HCT116 (cell line): Measurements from ENCODE around the gene SYDE2. TPM values are rescaled to one million over a fixed set of nuclear protein-coding genes. Genes with fewer than 3 reads are reported as not detected.

Source experiments
- ATAC-seq: fragments of 200-7000 bp; cut with Tn5 transposase; 2 replicates; pipeline ENCODE4 v1.9.1; 2020; ENCODE audit warnings: mild to moderate bottlenecking, moderate library complexity
- BruUV-seq: library from RNA; stranded (reverse); fragments of 400-500 nt; replicated peaks from 2 replicates; lab custom pipeline; 2021; lab: Mats Ljungman, UMichigan
- CTCF ChIA-PET: fragments of 300-600 bp; sonication (Branson Sonifier 250); formaldehyde crosslinking; loops from one replicate; lab custom pipeline; 2021; ENCODE audit warnings: antibody characterized with exemption; lab: Charles Lee
- POLR2A ChIA-PET: fragments of 300-600, 350-600 bp; sonication (Branson Sonifier 250); formaldehyde crosslinking; loops from one replicate; lab custom pipeline; 2021; ENCODE audit warnings: antibody characterized with exemption; lab: Charles Lee
- RAD21 ChIA-PET, 2 experiments: fragments of 300-600 bp; sonication (Branson Sonifier 250); formaldehyde crosslinking; loops; one replicate each; lab custom pipeline; 2023; ENCODE audit warnings: low total read pairs in 2 of 2; ENCODE audit not compliant: uncharacterized antibody in 2 of 2, unreplicated experiment in 2 of 2, low non-redundant PET in 1 of 2; lab: Charles Lee
- DNase-seq: peaks from one replicate; pipeline ENCODE4 v3.0.0-alpha.2; 2010; ENCODE audit warnings: low read depth, low spot score
- H2AFZ ChIP-seq: fragments of 200-600 bp; shearing (Covaris generic), sonication (generic); 2 replicates; pipeline ENCODE4 v1.6.1; 2017; ENCODE audit warnings: low read depth, mixed run types, mixed read lengths, antibody characterized with exemption, low read length; ENCODE audit not compliant: poor library complexity, severe bottlenecking
- H3K27ac ChIP-seq: 2 replicates; pipeline ENCODE4 v1.5.1; 2012; ENCODE audit warnings: low read depth, low read length
- H3K27me3 ChIP-seq: fragments of 200-600 bp; sonication (generic); 2 replicates; pipeline ENCODE4 v1.6.1; 2016; ENCODE audit warnings: mixed run types, low read length, mixed read lengths; ENCODE audit not compliant: insufficient read depth
- H3K36me3 ChIP-seq, 2 experiments: fragments of 200-500 bp in 1 of 2; fragments of 200-600 bp in 1 of 2; sonication (Bioruptor generic) in 1 of 2; sonication (generic) in 1 of 2; 2 replicates each; pipeline versions ENCODE4 v1.5.1 to v1.6.1; 2014 to 2016; ENCODE audit warnings: low read length in 2 of 2, inconsistent platforms in 1 of 2, mixed read lengths in 1 of 2, mixed run types in 1 of 2; ENCODE audit not compliant: insufficient read depth in 2 of 2, control insufficient read depth in 1 of 2
- H3K4me1 ChIP-seq, 2 experiments: fragments of 200-600 bp in 1 of 2; sonication (generic) in 1 of 2; 2 replicates each; pipeline versions ENCODE4 v1.5.1 to v1.6.1; 2012 to 2017; ENCODE audit warnings: low read length in 2 of 2, inconsistent platforms in 1 of 2, mild to moderate bottlenecking in 1 of 2, mixed read lengths in 1 of 2, mixed run types in 1 of 2, moderate library complexity in 1 of 2; ENCODE audit not compliant: insufficient read depth in 2 of 2, control insufficient read depth in 1 of 2
- H3K4me2 ChIP-seq: fragments of 200-600 bp; sonication (generic); 2 replicates; pipeline ENCODE4 v1.6.1; 2017; ENCODE audit warnings: mixed run types, low read length, mixed read lengths
- H3K4me3 ChIP-seq, 2 experiments: fragments of 200-600 bp in 1 of 2; sonication (generic) in 1 of 2; replicated peaks in 1 of 2; 2 replicates each; pipeline ENCODE4 v1.5.1; 2011 to 2016; ENCODE audit warnings: low read length in 2 of 2, control low read depth in 1 of 2, low read depth in 1 of 2, mild to moderate bottlenecking in 1 of 2, mixed read lengths in 1 of 2, mixed run types in 1 of 2
- H3K79me2 ChIP-seq: fragments of 200-600 bp; sonication (generic); 2 replicates; pipeline ENCODE4 v1.6.1; 2017; ENCODE audit warnings: mild to moderate bottlenecking, mixed run types, low read length, moderate library complexity, mixed read lengths; ENCODE audit not compliant: insufficient read depth
- H3K9ac ChIP-seq: fragments of 200-600 bp; sonication (generic); 2 replicates; pipeline ENCODE4 v1.6.1; 2016; ENCODE audit warnings: low read length, mixed read lengths
- H3K9me2 ChIP-seq: fragments of 200-600 bp; sonication (generic), shearing (Covaris generic); 2 replicates; pipeline ENCODE4 v1.6.1; 2017; ENCODE audit warnings: mixed run types, mild to moderate bottlenecking, moderate library complexity; ENCODE audit not compliant: insufficient read depth
- H3K9me3 ChIP-seq, 2 experiments: fragments of 200-500 bp in 1 of 2; fragments of 200-600 bp in 1 of 2; sonication (Bioruptor generic) in 1 of 2; sonication (generic) in 1 of 2; 2 replicates each; pipeline ENCODE4 v1.6.1; 2014 to 2017; ENCODE audit warnings: low read length in 2 of 2, mixed read lengths in 2 of 2, inconsistent platforms in 1 of 2, low read depth in 1 of 2, mild to moderate bottlenecking in 1 of 2, mixed run types in 1 of 2, moderate library complexity in 1 of 2; ENCODE audit not compliant: control insufficient read depth in 1 of 2, insufficient read depth in 1 of 2
- H4K20me1 ChIP-seq: fragments of 200-600 bp; sonication (generic), shearing (Covaris generic); 2 replicates; pipeline ENCODE4 v1.6.1; 2017; ENCODE audit warnings: mixed run types, mild to moderate bottlenecking, moderate library complexity; ENCODE audit not compliant: insufficient read depth
- ATF3 ChIP-seq: IDR thresholded peaks from 2 replicates; pipeline ENCODE4 v1.6.1; 2012
- CBX3 ChIP-seq: IDR thresholded peaks from 2 replicates; pipeline ENCODE4 v1.6.1; 2012; ENCODE audit warnings: low read depth
- CEBPB ChIP-seq: IDR thresholded peaks from 2 replicates; pipeline ENCODE4 v1.6.1; 2012; ENCODE audit warnings: low read depth
- CTCF ChIP-seq, 3 experiments: fragments of 200-600 bp in 1 of 3; sonication (generic) in 1 of 3; IDR thresholded peaks in 2 of 3; conservative IDR thresholded peaks in 1 of 3; 2 replicates each; pipeline ENCODE4 v1.5.1; 2012 to 2017; ENCODE audit warnings: low read depth in 2 of 3, low read length in 2 of 3, antibody characterized with exemption in 1 of 3, borderline replicate concordance in 1 of 3, control low read depth in 1 of 3, mild to moderate bottlenecking in 1 of 3, mixed read lengths in 1 of 3, mixed run types in 1 of 3, moderate library complexity in 1 of 3; ENCODE audit not compliant: insufficient read depth in 1 of 3
- EGR1 ChIP-seq: IDR thresholded peaks from 2 replicates; pipeline ENCODE4 v1.6.1; 2012; ENCODE audit warnings: low read depth
- FOSL1 ChIP-seq: IDR thresholded peaks from 2 replicates; pipeline ENCODE4 v1.6.1; 2012; ENCODE audit warnings: low read depth
- JUND ChIP-seq: IDR thresholded peaks from 2 replicates; pipeline ENCODE4 v1.6.1; 2012
- POLR2A ChIP-seq: IDR thresholded peaks from 2 replicates; pipeline ENCODE4 v1.7.0; 2011; ENCODE audit warnings: borderline replicate concordance; ENCODE audit not compliant: insufficient read depth, insufficient read length; ENCODE audit errors: extremely low read depth
- POLR2AphosphoS5 ChIP-seq: IDR thresholded peaks from 2 replicates; pipeline ENCODE4 v1.6.1; 2011; ENCODE audit warnings: mild to moderate bottlenecking, low read depth, low read length, moderate library complexity
- RAD21 ChIP-seq: IDR thresholded peaks from 2 replicates; pipeline ENCODE4 v1.6.1; 2012; ENCODE audit warnings: low read depth, mild to moderate bottlenecking
- SIN3A ChIP-seq: IDR thresholded peaks from 2 replicates; pipeline ENCODE4 v1.6.1; 2012; ENCODE audit warnings: low read depth
- SP1 ChIP-seq: IDR thresholded peaks from 2 replicates; pipeline ENCODE4 v1.6.1; 2012; ENCODE audit warnings: low read depth
- SRF ChIP-seq: IDR thresholded peaks from 2 replicates; pipeline ENCODE4 v1.6.1; 2012; ENCODE audit warnings: low read depth
- YY1 ChIP-seq: IDR thresholded peaks from 2 replicates; pipeline ENCODE4 v1.6.1; 2011; ENCODE audit warnings: low read length, low read depth, moderate library complexity, mild to moderate bottlenecking; ENCODE audit not compliant: insufficient replicate concordance; ENCODE audit errors: extremely low read depth
- ZFX ChIP-seq: fragments of 450-650 bp; IDR thresholded peaks from 2 replicates; pipeline ENCODE4 v1.6.1; 2017
- ZNF274 ChIP-seq: fragments of 200-500 bp; sonication (Bioruptor generic); IDR thresholded peaks from 2 replicates; pipeline ENCODE4 v1.6.1; 2014; ENCODE audit warnings: mild to moderate bottlenecking, low read depth, low read length, inconsistent platforms
- intact Hi-C: fragments of 100-400 bp; cut with micrococcal nuclease; formaldehyde crosslinking; loops from 2 replicates; pipeline ENCODE4 v1.10.0; 2022
- total RNA-seq: library from RNA; stranded (reverse); gene quantifications from one replicate; pipeline ENCODE4 v1.2.1, GENCODE V29; 2021; ENCODE audit not compliant: unreplicated experiment

The SYDE2 gene
- total RNA-seq, 1 experiment from 2014 or later = 5.3 TPM

GRCh38 chr1:85151446-85151845, 49.4 kb downstream of the SYDE2 start:
- ChIA-PET CTCF (no interaction called here), RAD21 (no interaction called here), POLR2A (no interaction called here)
- Histone ChIP-seq H3K9ac (no peak overlapping the region), H3K27me3 (no peaks in the 10 kb centered on the region), H3K36me3 (no peaks in the 10 kb centered on the region), H3K4me1 (no peaks in the 10 kb centered on the region), H3K9me3 (no peaks in the 10 kb centered on the region), H3K4me3 (no peak overlapping the region), H4K20me1 (no peaks in the 10 kb centered on the region), H3K4me2 (no peak overlapping the region), H3K79me2 (no peaks in the 10 kb centered on the region), H3K27ac (no peak overlapping the region), H3K9me2 (no peaks in the 10 kb centered on the region; the same call in 1 of the 2 replicates), H2AFZ (no peak overlapping the region)
- no TSS peak for BruUV-seq
- ATAC-seq (no peak), DNase-seq (no peak)
- intact Hi-C loops = no loop called here
- TF ChIP-seq POLR2A (no peak), RAD21 (no peak), CTCF (IDR thresholded peaks at IDR 0.05 in 2 of 3, conservative IDR thresholded peaks at IDR 0.05 in 1 of 3; ENCODE audit: borderline replicate concordance in 1 of 3, insufficient read depth in 1 of 3, low read depth in 2 of 3, low read length in 2 of 3) (no peak), ZNF274 (no peak), YY1 (no peak), ATF3 (no peak), SP1 (no peak)

- no peak for DNase-seq
- BruUV-seq = no TSS peak
- H3K9ac ChIP-seq = no peak overlapping the region
- no peak overlapping the region for H3K4me3 ChIP-seq
- H3K79me2 ChIP-seq = no peaks in the 10 kb centered on the region
- no peaks in the 10 kb centered on the region for H3K4me1 ChIP-seq
- H3K9me3 ChIP-seq = no peaks in the 10 kb centered on the region
- H4K20me1 ChIP-seq = no peaks in the 10 kb centered on the region
- RAD21 ChIA-PET = no interaction called here
- no peak for ATAC-seq
- intact Hi-C loops = no loop called here
- no peak for TF ChIP-seq SRF
- TF ChIP-seq ATF3 = no peak
- no peak for TF ChIP-seq EGR1
- no peak for TF ChIP-seq CEBPB
- no peak for TF ChIP-seq FOSL1
- no peak for TF ChIP-seq POLR2A
- no peak for TF ChIP-seq POLR2AphosphoS5
- TF ChIP-seq ZFX = no peak
- TF ChIP-seq RAD21 = no peak
- no peak for TF ChIP-seq CBX3
- no peak for TF ChIP-seq SIN3A
- no peak for TF ChIP-seq JUND
- TF ChIP-seq, all 23 proteins: peak for 0
- no peak overlapping the region for H3K27ac ChIP-seq
- ChIA-PET POLR2A (no interaction called here), CTCF (no interaction called here)
- H3K36me3 ChIP-seq = no peaks in the 10 kb centered on the region
- H3K27me3 ChIP-seq = no peaks in the 10 kb centered on the region
- no peak overlapping the region for H2AFZ ChIP-seq
- no peak overlapping the region for H3K4me2 ChIP-seq
- H3K9me2 ChIP-seq = no peaks in the 10 kb centered on the region; the same call in 1 of the 2 replicates
Observed at GRCh38 chr1:85149805-85150204, 51.0 kb downstream of the SYDE2 start.
